Hepatocyte (in vitro differentiated cells): ENCODE measurements around the gene MAP2. TPM values are rescaled to one million over a fixed set of nuclear protein-coding genes. Genes with fewer than 3 reads are reported as not detected.

ENCODE experiments used
- DNase-seq: peaks from one replicate; pipeline ENCODE4 v3.0.0-alpha.2; 2016; ENCODE audit warnings: low spot score
- H2AFZ ChIP-seq: fragments of 200-600 bp; sonication (generic); 2 replicates; pipeline ENCODE4 v1.6.0; 2016; ENCODE audit warnings: antibody characterized with exemption, mild to moderate bottlenecking
- H3K27ac ChIP-seq: fragments of 200-600 bp; sonication (generic); 2 replicates; pipeline ENCODE4 v1.5.1; 2016; ENCODE audit warnings: mild to moderate bottlenecking
- H3K27me3 ChIP-seq: fragments of 200-600 bp; sonication (generic); 2 replicates; pipeline ENCODE4 v1.6.1; 2016
- H3K36me3 ChIP-seq: fragments of 200-600 bp; sonication (generic); replicated peaks from 2 replicates; pipeline ENCODE4 v1.5.1; 2016; ENCODE audit warnings: low read depth; ENCODE audit not compliant: insufficient read depth
- H3K4me1 ChIP-seq: fragments of 200-600 bp; sonication (generic); 2 replicates; pipeline ENCODE4 v1.5.1; 2016; ENCODE audit warnings: mild to moderate bottlenecking, moderate library complexity; ENCODE audit not compliant: insufficient read depth
- H3K4me2 ChIP-seq: fragments of 200-600 bp; sonication (generic); 2 replicates; pipeline ENCODE4 v1.6.0; 2016
- H3K4me3 ChIP-seq: fragments of 200-600 bp; sonication (generic); 2 replicates; pipeline ENCODE4 v1.5.1; 2016; ENCODE audit warnings: mild to moderate bottlenecking
- H3K79me2 ChIP-seq: fragments of 200-600 bp; sonication (generic); 2 replicates; pipeline ENCODE4 v1.6.0; 2017; ENCODE audit warnings: mild to moderate bottlenecking
- H3K9me2 ChIP-seq: fragments of 200-600 bp; sonication (generic); replicated peaks from 2 replicates; pipeline ENCODE4 v1.6.0; 2017; ENCODE audit warnings: mild to moderate bottlenecking; ENCODE audit not compliant: insufficient read depth
- H3K9me3 ChIP-seq: fragments of 200-600 bp; sonication (generic); 2 replicates; pipeline ENCODE4 v1.5.1; 2016; ENCODE audit warnings: low read depth, mild to moderate bottlenecking
- H4K20me1 ChIP-seq: fragments of 200-600 bp; sonication (generic); 2 replicates; pipeline ENCODE4 v1.6.0; 2016; ENCODE audit warnings: mild to moderate bottlenecking; ENCODE audit not compliant: insufficient read depth, poor library complexity, severe bottlenecking
- CTCF ChIP-seq: fragments of 200-600 bp; sonication (generic); IDR thresholded peaks from 2 replicates; pipeline ENCODE4 v1.5.1; 2016; ENCODE audit warnings: antibody characterized with exemption, mild to moderate bottlenecking; ENCODE audit not compliant: poor library complexity
- EZH2 ChIP-seq: fragments of 200-600 bp; sonication (generic); IDR thresholded peaks from 2 replicates; pipeline ENCODE4 v1.6.1; 2016; ENCODE audit warnings: antibody characterized with exemption, mild to moderate bottlenecking, borderline replicate concordance
- EZH2phosphoT487 ChIP-seq: fragments of 200-600 bp; sonication (generic); IDR thresholded peaks from one replicate; pipeline ENCODE4 v1.6.1; 2018; ENCODE audit warnings: antibody characterized with exemption, mild to moderate bottlenecking, low read depth, moderate library complexity; ENCODE audit not compliant: unreplicated experiment, severe bottlenecking
- WGBS: methylation state at CpG from one replicate; pipeline ENCODE4 v1.1.6; 2016; ENCODE audit warnings: low lambda C conversion rate; ENCODE audit errors: missing lambda C conversion rate; 5-methylcytosine and 5-hydroxymethylcytosine counted together
- polyA plus RNA-seq: library from polyadenylated mRNA; unstranded; fragments of >200 nt; fragmentation: Nextera tagmentation; extraction: Ambion mirVana; gene quantifications from 2 replicates; pipeline ENCODE4 v1.2.1, GENCODE V29; 2016
- total RNA-seq: library from RNA; depleted of rRNA; stranded (reverse); fragments of >200 nt; gene quantifications from 2 replicates; pipeline ENCODE4 v1.2.3, GENCODE V29; 2014

MAP2 gene
- total and polyA plus RNA-seq, 2 experiments from 2014 or later: 4.6 to 5.8 TPM

- Histone ChIP-seq H4K20me1 (no peaks in the 10 kb centered on the region), H2AFZ (no peak overlapping the region), H3K79me2 (no peaks in the 10 kb centered on the region), H3K36me3 (no peaks in the 10 kb centered on the region), H3K4me2 (no peak overlapping the region), H3K4me3 (no peak overlapping the region), H3K9me3 (no peaks in the 10 kb centered on the region), H3K9me2 (no peaks in the 10 kb centered on the region), H3K27ac (no peak overlapping the region), H3K27me3 (no peaks in the 10 kb centered on the region), H3K4me1 (no peaks in the 10 kb centered on the region)
- 85% methylated on average over 2 of the region's 2 CpGs for WGBS
- DNase-seq: no peak
- TF ChIP-seq EZH2phosphoT487: no peak
- TF ChIP-seq EZH2: no peak
- no peak for TF ChIP-seq CTCF
Observed at GRCh38 chr2:209532321-209532720, 108.5 kb downstream of the MAP2 start.

GRCh38 chr2:209533391-209533790, 109.5 kb downstream of the MAP2 start:
- H3K27ac ChIP-seq: no peak overlapping the region
- H3K4me1 ChIP-seq: no peaks in the 10 kb centered on the region
- H2AFZ ChIP-seq: no peak overlapping the region
- no peaks in the 10 kb centered on the region for H3K9me3 ChIP-seq
- no peak overlapping the region for H3K4me2 ChIP-seq
- H3K36me3 ChIP-seq: no peaks in the 10 kb centered on the region
- DNase-seq: no peak
- no peaks in the 10 kb centered on the region for H3K79me2 ChIP-seq
- WGBS: 78% methylated on average over 3 of the region's 3 CpGs
- TF ChIP-seq EZH2: no peak
- no peak for TF ChIP-seq CTCF
- no peak for TF ChIP-seq EZH2phosphoT487
- no peaks in the 10 kb centered on the region for H3K9me2 ChIP-seq
- H3K27me3 ChIP-seq: no peaks in the 10 kb centered on the region
- no peaks in the 10 kb centered on the region for H4K20me1 ChIP-seq
- no peak overlapping the region for H3K4me3 ChIP-seq

- Histone ChIP-seq H4K20me1 (no peaks in the 10 kb centered on the region), H3K4me1 (no peaks in the 10 kb centered on the region), H3K9me2 (no peaks in the 10 kb centered on the region), H3K27me3 (no peaks in the 10 kb centered on the region), H2AFZ (no peak overlapping the region), H3K9me3 (no peaks in the 10 kb centered on the region), H3K4me2 (no peak overlapping the region), H3K27ac (no peak overlapping the region), H3K79me2 (no peaks in the 10 kb centered on the region), H3K4me3 (no peak overlapping the region), H3K36me3 (no peaks in the 10 kb centered on the region)
- TF ChIP-seq EZH2phosphoT487 (no peak), EZH2 (no peak), CTCF (no peak)
- 82% methylated on average over 2 of the region's 2 CpGs for whole genome bisulfite sequencing
- DNase-seq: no peak
Observed at GRCh38 chr2:209534228-209534627, 110.4 kb downstream of the MAP2 start.

- H3K4me1 ChIP-seq: no peaks in the 10 kb centered on the region
Observed at GRCh38 chr2:209536363-209536762, 112.5 kb downstream of the MAP2 start.

More at GRCh38 chr2:209536363-209536762, 112.5 kb downstream of the MAP2 start:
- Histone ChIP-seq H3K4me3 (no peak overlapping the region), H2AFZ (no peak overlapping the region), H3K27me3 (no peaks in the 10 kb centered on the region), H3K9me2 (no peaks in the 10 kb centered on the region), H3K9me3 (no peaks in the 10 kb centered on the region), H3K79me2 (no peaks in the 10 kb centered on the region), H3K36me3 (no peaks in the 10 kb centered on the region), H4K20me1 (no peaks in the 10 kb centered on the region), H3K4me2 (no peak overlapping the region), H3K27ac (no peak overlapping the region)
- TF ChIP-seq EZH2phosphoT487: no peak
- no peak for TF ChIP-seq CTCF
- no peak for TF ChIP-seq EZH2
- no peak for DNase-seq
- 62% methylated on average over 2 of the region's 2 CpGs for WGBS
